Measurements from ENCODE around the gene TRAPPC8.
"Not testable (repeated sequence)": the region's sequence is repeated elsewhere in the genome, so short reads cannot be mapped to it uniquely, and the experiment has no call there.

The TRAPPC8 gene

DNA sequence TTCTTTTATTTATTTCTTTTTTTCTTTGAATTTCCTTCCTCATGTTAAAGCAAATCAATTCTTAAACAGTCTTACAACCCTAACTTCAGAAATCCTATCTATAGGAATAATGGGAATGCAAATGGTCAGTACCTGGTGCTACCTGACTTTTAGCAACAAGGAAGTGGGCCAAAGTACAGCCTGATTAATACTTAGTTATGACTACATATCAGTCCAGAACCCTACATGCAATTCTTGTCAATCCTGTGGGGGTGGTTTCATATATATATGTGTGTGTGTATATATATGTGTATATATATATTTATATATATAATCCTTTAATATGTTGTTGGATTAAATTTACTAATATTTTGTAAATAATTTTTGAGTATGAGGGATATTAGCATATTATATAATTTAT lies 14.8 kb upstream of the TRAPPC8 start:
- ATAC-seq (ENCODE audit: low read depth) = no peak
- no peak overlapping the region for H3K27ac Mint-ChIP-seq
- H3K27me3 Mint-ChIP-seq = no peaks in the 10 kb centered on the region
- no peak for DNase-seq (ENCODE audit: low spot score in 2 of 2)
- H3K36me3 Mint-ChIP-seq = no peaks in the 10 kb centered on the region
- H3K4me3 Mint-ChIP-seq = no peak overlapping the region
- no peaks in the 10 kb centered on the region for H3K9me3 Mint-ChIP-seq
- no peaks in the 10 kb centered on the region for H3K4me1 Mint-ChIP-seq

GRCh38 chr18:31954349-31954748 lies 11.4 kb upstream of the TRAPPC8 start:
- ATAC-seq (ENCODE audit: low read depth) (no peak), DNase-seq (ENCODE audit: low spot score in 2 of 2) (no peak)
- no peak overlapping the region for H3K4me3 Mint-ChIP-seq
- no peaks in the 10 kb centered on the region for H3K4me1 Mint-ChIP-seq
- H3K27me3 Mint-ChIP-seq = peaks cover 4% of the 10 kb centered on the region
- no peak overlapping the region for H3K27ac Mint-ChIP-seq
- no peaks in the 10 kb centered on the region for H3K36me3 Mint-ChIP-seq
- no peaks in the 10 kb centered on the region for H3K9me3 Mint-ChIP-seq

GRCh38 chr18:31953699-31954098 lies 10.8 kb upstream of the TRAPPC8 start:
- H3K4me1 Mint-ChIP-seq; ATAC-seq (ENCODE audit: low read depth); H3K36me3 Mint-ChIP-seq; H3K9me3 Mint-ChIP-seq; H3K4me3 Mint-ChIP-seq; H3K27me3 Mint-ChIP-seq; H3K27ac Mint-ChIP-seq; DNase-seq (ENCODE audit: low spot score in 2 of 2): not testable (repeated sequence)

DNA sequence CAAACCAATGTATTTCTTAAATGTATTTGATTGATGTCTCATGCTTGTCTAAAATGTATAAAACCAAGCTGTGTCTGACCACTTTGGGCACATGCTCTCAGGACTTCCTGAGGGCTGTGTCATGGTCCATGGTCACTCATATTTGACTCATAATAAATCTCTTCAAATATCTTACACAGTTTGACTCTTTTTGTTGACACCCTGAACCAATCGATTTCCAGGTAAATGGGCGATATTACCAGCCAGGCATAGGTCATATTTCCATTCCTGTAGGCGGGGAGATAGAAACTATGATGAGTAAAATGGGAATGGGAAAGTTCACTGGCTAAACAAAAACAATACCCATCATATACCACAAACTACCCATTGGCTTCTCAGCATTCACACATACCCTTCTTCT lies 9.3 kb upstream of the TRAPPC8 start:
- no peak for ATAC-seq (ENCODE audit: low read depth)
- Mint-ChIP-seq H3K27me3 (peaks cover 4% of the 10 kb centered on the region), H3K4me1 (no peaks in the 10 kb centered on the region), H3K4me3 (no peak overlapping the region), H3K36me3 (no peaks in the 10 kb centered on the region), H3K9me3 (no peaks in the 10 kb centered on the region), H3K27ac (no peak overlapping the region)
- no peak for DNase-seq (ENCODE audit: low spot score in 2 of 2)

DNA sequence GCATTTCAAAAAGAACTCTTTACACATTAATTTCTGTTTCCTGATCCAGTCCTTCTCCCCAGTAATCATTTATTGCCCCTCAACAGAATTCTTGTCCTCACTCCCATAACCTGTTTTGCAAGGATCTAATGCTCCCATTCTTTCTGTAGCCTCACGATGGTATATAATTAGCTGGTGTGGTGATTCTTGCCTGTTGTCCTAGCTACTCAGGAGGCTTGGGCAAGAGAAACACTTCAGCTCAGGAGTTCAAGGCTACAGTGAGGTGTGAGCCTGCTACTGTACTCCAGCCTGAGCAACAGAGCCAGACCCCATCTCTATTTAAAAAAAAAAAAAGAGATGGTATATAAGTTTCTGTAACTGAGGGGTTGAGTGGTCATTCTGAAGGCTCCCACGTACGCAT lies 7.7 kb upstream of the TRAPPC8 start:
- no peaks in the 10 kb centered on the region for H3K4me1 Mint-ChIP-seq
- ATAC-seq (ENCODE audit: low read depth) (no peak), DNase-seq (ENCODE audit: low spot score in 2 of 2) (no peak)
- no peak overlapping the region for H3K27ac Mint-ChIP-seq
- peaks cover 4% of the 10 kb centered on the region for H3K27me3 Mint-ChIP-seq
- H3K36me3 Mint-ChIP-seq = no peaks in the 10 kb centered on the region
- H3K9me3 Mint-ChIP-seq = no peaks in the 10 kb centered on the region
- no peak overlapping the region for H3K4me3 Mint-ChIP-seq

DNA sequence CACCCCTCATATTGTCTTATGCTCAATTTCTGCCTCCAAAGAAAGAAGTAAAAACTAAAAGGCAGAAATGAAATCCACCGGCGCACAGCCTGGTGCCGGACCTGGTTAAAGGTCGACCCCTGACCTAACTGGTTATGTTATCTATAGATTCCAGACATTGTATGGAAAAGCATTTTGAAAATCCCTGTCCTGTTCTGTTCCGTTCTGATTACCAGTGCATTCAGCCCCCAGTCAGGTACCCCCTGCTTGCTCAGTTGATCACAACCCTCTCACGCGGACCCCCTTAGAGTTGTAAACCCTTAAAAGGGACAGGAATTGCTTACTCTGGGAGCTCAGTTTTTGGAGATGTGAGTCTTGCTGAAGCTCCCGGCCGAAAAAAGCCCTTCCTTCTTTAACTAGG lies 5.4 kb upstream of the TRAPPC8 start:
- not testable (repeated sequence) for H3K4me1 Mint-ChIP-seq; H3K36me3 Mint-ChIP-seq; ATAC-seq (ENCODE audit: low read depth); H3K9me3 Mint-ChIP-seq; DNase-seq (ENCODE audit: low spot score in 2 of 2); H3K27ac Mint-ChIP-seq; H3K27me3 Mint-ChIP-seq; H3K4me3 Mint-ChIP-seq

GRCh38 chr18:31946305-31947046 lies 3.5 kb upstream of the TRAPPC8 start:
- Mint-ChIP-seq H3K36me3 (no peaks in the 10 kb centered on the region), H3K9me3 (no peaks in the 10 kb centered on the region)

GRCh38 chr18:31943878-31944816 lies 1.2 kb upstream of the TRAPPC8 start:
- peaks cover 5% of the 10 kb centered on the region for H3K36me3 Mint-ChIP-seq
- H3K9me3 Mint-ChIP-seq = no peaks in the 10 kb centered on the region
- ATAC-seq (ENCODE audit: low read depth) = no peak
- H3K4me1 Mint-ChIP-seq = peaks cover 19% of the 10 kb centered on the region
- no peak for DNase-seq (ENCODE audit: low spot score in 2 of 2)
- H3K27ac Mint-ChIP-seq = peak overlapping the region; percentile 98
- H3K27me3 Mint-ChIP-seq = no peaks in the 10 kb centered on the region
- peak overlapping the region; percentile 99 for H3K4me3 Mint-ChIP-seq

More at GRCh38 chr18:31946305-31947046, 3.5 kb upstream of the TRAPPC8 start:
- ATAC-seq (ENCODE audit: low read depth) = no peak
- Mint-ChIP-seq H3K4me3 (no peak overlapping the region), H3K4me1 (peaks cover 12% of the 10 kb centered on the region), H3K27me3 (peaks cover 3% of the 10 kb centered on the region), H3K27ac (peak overlapping the region; percentile 78)
- DNase-seq (ENCODE audit: low spot score in 2 of 2) = no peak

DNA sequence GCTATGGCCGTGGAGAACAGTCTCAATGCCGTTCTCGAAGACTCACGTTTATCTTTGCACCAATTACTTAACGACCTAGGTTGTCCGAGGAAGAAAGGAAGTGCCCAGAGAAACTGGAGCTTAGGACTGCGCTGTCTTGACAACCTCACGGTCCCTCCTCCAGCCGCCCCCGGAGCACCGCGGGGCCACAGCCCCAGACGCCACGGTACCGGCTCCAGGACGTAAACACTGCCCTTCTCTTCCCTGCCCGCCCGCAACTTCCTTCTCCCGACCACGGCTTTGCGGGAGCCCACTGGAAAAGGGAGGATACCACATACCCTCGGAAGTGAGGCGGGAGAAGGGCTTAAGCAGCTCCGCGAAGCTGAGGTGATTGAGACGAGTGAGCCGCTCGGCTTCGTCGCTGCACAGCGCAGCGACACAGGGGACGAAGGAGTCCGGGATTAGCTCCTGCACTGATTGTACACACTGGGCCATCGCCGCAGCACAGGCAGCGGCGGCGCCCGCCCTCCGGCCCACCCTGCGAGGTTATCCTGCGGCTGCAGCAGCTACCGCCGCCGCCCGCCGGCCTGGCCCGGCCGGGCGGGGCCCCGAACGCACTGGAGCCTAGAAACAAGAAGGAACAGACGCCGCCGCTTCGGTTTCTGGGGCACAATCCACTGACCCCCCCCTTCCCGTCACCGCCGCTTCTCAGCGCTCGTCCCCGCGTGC lies 483 bp downstream of the TRAPPC8 start:
- Mint-ChIP-seq H3K36me3 (peaks cover 5% of the 10 kb centered on the region), H3K9me3 (no peaks in the 10 kb centered on the region), H3K27ac (peak overlapping the region; percentile 98), H3K4me1 (peaks cover 25% of the 10 kb centered on the region), H3K27me3 (no peaks in the 10 kb centered on the region), H3K4me3 (peak overlapping the region; percentile 99)
- DNase-seq (ENCODE audit: low spot score in 2 of 2) = no peak
- ATAC-seq (ENCODE audit: low read depth) = peak; percentile 62

DNA sequence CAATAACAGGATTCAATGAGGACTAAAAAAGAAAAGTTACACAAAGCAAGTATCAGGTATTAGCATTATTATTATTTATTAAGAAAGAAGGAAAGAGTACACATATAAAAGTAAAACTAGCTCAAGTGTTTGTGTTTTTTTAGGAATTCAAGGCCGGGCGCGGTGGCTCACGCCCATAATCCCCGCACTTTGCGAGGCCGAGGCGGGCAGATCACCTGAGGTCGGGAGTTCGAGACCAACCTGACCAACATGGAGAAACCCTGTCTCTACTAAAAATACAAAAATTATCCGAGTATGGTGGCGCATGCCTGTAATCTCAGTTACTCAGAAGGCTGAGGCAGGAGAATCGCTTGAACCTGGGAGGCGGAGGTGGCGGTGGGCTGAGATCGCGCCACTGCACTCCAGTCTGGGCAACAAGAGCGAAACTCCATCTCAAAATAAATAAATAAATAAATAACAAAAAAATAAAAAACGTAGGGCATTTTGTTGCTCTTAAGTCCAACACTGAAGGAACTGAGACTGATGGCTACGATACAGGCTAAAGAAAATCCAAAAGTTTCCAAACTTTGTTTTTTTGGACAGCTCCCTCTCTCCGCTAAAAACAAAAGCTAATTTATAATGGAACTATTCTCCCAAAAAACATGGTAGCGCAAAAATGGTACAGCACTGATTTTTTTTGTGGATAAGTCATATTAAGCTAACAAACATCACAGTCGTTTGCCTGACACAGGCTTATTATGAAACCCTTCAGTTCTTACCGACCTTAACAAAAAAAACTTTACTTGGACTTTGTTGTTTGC lies 1.7 kb downstream of the TRAPPC8 start:
- H3K4me1 Mint-ChIP-seq = peaks cover 25% of the 10 kb centered on the region
- peak overlapping the region; percentile 99 for H3K4me3 Mint-ChIP-seq
- no peak overlapping the region for H3K27ac Mint-ChIP-seq
- H3K9me3 Mint-ChIP-seq = no peaks in the 10 kb centered on the region
- peaks cover 5% of the 10 kb centered on the region for H3K36me3 Mint-ChIP-seq
- DNase-seq (ENCODE audit: low spot score in 2 of 2) (no peak), ATAC-seq (ENCODE audit: low read depth) (no peak)
- no peaks in the 10 kb centered on the region for H3K27me3 Mint-ChIP-seq

- H3K9me3 Mint-ChIP-seq; H3K27me3 Mint-ChIP-seq; DNase-seq (ENCODE audit: low spot score in 2 of 2); H3K36me3 Mint-ChIP-seq; H3K4me3 Mint-ChIP-seq; H3K27ac Mint-ChIP-seq; ATAC-seq (ENCODE audit: low read depth): not testable (repeated sequence)
- peaks cover 15% of the 10 kb centered on the region for H3K4me1 Mint-ChIP-seq
Observed at GRCh38 chr18:31934773-31935172, 8.2 kb downstream of the TRAPPC8 start.

- peaks cover 5% of the 10 kb centered on the region for H3K4me1 Mint-ChIP-seq
- H3K27me3 Mint-ChIP-seq = no peaks in the 10 kb centered on the region
- no peak overlapping the region for H3K4me3 Mint-ChIP-seq
- DNase-seq (ENCODE audit: low spot score in 2 of 2) = no peak
- ATAC-seq (ENCODE audit: low read depth) = no peak
- H3K27ac Mint-ChIP-seq = no peak overlapping the region
- no peaks in the 10 kb centered on the region for H3K9me3 Mint-ChIP-seq
- peaks cover 9% of the 10 kb centered on the region for H3K36me3 Mint-ChIP-seq
Observed at GRCh38 chr18:31931886-31932240, 11.1 kb downstream of the TRAPPC8 start.

DNA sequence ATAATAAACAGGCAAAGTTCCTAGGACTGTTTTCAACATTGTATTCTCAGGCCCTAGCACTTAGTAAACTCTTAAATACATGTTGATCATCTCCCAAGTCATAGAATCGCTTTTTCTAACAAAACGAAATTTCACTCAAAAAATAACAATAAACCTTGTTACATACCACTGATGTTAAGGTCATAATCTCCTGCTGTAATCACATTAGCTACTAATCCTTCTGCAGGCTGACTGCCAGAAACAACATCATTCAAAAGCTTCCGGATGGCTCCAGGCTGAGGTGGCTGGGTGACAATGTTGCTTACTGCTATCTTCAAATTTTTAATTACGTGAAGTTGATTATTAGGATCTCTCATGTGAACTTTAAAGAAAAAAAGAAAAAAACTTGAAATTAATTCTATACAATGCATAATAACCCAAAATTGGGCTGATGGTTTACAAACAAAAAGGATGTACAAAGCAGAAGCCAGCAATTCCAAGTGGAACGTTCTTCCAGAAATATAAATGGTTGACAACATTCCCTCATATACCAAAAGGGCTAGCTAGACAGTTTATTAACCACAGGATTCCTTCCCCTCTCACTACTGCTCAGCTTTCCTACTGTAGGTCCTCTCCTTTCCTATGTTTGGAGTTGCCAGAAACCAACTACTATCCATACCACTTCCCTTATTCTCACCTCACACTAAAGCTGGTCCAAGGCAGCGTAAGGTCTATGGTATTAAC lies 11.6 kb downstream of the TRAPPC8 start:
- Mint-ChIP-seq H3K9me3 (no peaks in the 10 kb centered on the region), H3K27me3 (no peaks in the 10 kb centered on the region), H3K27ac (no peak overlapping the region), H3K4me3 (no peak overlapping the region), H3K36me3 (peaks cover 13% of the 10 kb centered on the region), H3K4me1 (peaks cover 5% of the 10 kb centered on the region)
- ATAC-seq (ENCODE audit: low read depth) (no peak), DNase-seq (ENCODE audit: low spot score in 2 of 2) (no peak)
